ENCODE measurements around the gene MICALL2.

Gene MICALL2

GRCh38 chr7:1411414-1411813 lies 47.9 kb downstream of the MICALL2 start:
- no peak for DNase-seq

DNA sequence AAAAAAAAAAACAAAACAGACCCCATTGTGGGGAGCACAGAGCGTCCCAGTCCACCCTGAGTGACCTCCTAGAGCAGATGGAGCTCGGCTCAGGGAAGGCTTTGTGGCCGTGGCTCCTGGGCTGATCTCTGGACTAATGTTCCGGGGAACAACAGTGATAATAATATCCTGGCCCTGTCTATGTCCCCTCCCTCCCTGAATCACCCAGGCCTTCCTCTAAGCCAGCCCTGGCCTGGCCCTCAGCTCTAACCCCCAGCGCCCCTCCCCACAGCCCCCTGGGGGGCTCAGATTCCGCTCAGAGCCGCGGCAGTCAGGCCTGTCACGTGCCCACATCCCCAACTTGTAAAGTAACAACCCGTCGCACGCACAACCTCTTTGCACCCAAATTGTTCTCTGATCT lies 48.3 kb downstream of the MICALL2 start:
- DNase-seq, result no peak

- DNase-seq, result no peak
These were observed 49.7 kb downstream of the MICALL2 start for GRCh38 chr7:1409555-1409954.

- no peak for DNase-seq
These were observed 50.8 kb downstream of the MICALL2 start for GRCh38 chr7:1408466-1408865.

GRCh38 chr7:1407892-1408291 lies 51.4 kb downstream of the MICALL2 start:
- no peak for DNase-seq

DNA sequence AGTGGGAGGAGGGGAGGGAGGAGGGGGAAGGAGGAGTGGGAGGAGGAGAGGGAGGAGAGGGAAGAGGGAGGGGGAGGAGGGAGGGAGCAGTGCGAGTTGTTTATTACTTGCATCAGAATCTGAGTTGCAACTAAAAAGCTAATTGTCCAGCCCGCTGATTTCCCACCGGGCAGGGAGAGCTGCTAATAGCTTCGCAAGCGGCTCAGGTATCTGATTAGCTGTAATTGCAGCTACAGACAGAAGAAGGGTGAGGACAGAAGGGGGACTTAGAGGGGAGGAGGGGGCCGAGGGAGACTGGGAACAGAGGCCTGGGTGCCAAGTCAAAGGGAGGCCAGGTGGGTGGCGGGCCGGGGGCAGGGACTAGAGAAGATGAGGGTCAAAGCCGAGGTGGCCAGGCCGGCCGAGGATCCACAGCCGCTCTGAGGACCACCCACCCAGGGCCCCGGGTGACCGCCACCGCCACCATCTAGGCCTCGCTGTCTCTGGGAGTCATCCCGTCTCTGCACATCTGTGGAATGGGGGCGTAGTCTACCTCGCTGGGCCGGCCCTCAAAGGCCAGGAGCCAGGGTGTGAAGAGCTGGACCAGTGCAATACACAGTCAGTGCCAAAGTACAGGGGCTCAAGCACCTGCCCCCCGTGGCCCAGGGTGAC lies 54.2 kb downstream of the MICALL2 start:
- no peak for DNase-seq

- DNase-seq, result no peak
These were observed 54.8 kb downstream of the MICALL2 start for GRCh38 chr7:1404460-1404809.

DNA sequence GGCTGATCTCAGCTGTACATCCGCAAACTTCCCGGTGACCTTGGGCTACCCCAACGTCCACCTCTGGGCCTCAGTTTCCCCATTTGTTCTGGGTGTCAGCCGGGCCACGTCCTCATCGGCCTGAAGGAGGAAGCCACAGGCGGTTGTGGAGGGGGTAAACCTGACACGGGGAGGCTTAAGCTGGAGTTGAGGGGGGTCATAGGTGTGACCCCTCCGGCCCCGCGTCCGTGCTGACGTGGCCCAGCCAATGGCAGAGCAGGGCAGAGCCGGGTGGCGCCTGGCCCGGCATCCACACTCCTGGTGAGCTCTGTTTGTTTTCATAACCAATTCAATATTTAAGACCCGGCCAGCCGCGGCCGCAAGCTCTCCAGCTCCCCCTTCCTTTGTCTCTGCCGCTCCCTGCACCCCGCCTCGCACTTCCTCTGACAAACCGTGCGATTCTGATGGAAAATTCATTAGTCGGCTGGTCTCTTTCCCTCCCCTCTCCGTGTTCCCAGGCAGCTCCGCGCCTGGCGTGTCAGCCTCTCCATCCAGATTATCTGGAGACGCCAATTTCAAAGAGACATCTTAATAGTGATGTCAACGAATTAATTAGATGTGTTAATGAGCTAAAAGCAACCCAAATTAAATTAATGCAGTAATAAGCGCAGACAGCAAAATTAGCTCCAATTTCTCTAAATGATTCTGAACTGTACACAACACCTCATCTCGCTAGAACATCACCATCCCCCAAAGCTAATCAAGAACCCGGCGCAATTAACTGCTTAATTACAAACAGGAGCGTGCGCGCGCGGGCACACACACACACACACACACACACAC lies 55.4 kb downstream of the MICALL2 start:
- no peak for DNase-seq

GRCh38 chr7:1402791-1403637 lies 56.3 kb downstream of the MICALL2 start:
- DNase-seq, result no peak

DNA sequence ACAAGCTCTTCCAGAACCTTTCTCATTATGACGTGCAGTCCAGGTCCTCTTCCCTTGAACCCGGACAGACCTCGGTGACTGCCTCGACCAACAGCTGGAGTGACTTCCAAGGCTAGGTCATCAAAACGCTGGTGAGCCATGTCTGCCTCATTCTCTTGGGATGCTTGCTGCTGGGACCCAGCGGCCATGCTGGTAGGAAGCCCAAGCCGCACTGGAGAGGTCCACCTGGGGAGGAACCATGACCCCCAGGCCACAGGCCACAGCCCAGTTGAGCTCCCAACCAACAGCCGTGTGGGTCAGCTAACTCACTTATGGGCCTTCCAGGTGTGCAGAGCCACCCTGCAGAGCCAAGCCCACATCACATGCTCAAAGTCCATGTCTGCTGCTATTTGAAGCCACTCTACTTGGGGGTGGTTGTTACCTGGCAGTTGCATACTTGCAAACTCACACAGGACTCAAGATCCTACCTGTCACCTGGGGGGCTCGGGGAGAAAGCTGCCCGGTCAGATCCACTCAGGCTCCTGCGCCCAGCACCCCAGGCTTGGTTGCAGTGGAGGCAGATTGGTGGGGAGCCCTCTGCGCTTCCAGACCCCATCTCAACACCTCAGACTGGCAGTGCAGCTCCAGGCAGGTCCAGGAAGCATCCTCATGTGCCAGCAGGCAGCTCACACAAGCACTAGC lies 57.0 kb downstream of the MICALL2 start:
- DNase-seq, result no peak

DNA sequence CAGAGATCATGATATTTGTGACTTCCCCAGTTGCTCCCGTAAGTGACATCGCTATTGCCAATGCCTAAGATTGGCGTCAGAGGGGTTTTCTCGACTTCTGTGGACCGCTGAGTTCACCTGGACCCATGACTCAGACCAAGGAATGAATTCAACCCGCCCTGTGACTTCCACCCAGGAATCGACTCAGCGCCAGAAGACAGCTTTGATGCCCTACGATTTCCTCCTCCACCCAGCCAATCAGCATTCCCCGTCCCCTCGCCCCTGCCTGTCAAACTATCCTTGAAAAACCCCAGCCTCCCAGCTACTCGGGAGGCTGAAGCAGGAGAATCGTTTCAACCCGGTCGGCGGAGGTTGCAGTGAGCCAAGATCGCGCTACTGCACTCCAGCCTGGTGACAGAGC lies 58.3 kb downstream of the MICALL2 start:
- peak; percentile 69 for DNase-seq

GRCh38 chr7:1400371-1400770 lies 58.9 kb downstream of the MICALL2 start:
- no peak for DNase-seq

DNA sequence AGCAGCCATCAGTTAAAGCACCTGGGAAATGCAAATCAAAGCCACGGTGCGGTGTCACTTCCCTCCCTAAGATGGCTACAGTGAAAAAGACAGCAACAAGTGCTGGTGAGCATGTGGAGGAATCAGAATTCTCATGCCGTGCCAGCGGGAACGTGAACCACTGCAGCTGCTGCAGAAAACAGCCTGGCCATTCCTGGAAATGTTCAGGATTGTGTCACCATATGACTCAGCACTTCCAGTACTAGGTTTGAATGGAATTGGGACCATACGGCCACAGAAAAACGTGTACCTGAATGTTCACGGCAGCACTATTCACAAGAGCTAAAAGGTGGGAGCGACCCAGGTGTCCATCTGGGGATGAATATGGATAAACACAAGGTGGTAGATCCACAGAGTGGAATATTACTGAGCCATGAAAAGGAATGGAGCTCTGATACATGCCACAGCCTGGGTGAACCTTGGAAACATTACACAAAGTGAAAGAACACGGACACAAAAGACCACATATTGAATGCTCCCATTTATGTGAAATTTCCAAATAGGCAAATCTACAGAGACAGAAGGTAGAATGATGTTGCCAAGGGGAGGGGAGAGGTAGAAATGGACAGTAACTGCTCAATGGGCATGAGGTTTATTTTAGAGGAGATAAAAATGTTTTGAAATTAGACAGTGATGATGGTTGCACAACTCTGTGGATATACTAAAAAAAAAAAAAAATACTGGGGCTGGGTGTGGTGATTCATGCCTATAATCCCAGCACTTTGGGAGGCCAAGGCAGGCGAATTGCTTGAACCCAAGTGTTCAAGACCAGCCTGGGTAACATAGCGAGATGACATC lies 61.6 kb downstream of the MICALL2 start:
- no peak for DNase-seq

- no peak for DNase-seq
These were observed 63.1 kb downstream of the MICALL2 start for GRCh38 chr7:1396195-1396594.

DNA sequence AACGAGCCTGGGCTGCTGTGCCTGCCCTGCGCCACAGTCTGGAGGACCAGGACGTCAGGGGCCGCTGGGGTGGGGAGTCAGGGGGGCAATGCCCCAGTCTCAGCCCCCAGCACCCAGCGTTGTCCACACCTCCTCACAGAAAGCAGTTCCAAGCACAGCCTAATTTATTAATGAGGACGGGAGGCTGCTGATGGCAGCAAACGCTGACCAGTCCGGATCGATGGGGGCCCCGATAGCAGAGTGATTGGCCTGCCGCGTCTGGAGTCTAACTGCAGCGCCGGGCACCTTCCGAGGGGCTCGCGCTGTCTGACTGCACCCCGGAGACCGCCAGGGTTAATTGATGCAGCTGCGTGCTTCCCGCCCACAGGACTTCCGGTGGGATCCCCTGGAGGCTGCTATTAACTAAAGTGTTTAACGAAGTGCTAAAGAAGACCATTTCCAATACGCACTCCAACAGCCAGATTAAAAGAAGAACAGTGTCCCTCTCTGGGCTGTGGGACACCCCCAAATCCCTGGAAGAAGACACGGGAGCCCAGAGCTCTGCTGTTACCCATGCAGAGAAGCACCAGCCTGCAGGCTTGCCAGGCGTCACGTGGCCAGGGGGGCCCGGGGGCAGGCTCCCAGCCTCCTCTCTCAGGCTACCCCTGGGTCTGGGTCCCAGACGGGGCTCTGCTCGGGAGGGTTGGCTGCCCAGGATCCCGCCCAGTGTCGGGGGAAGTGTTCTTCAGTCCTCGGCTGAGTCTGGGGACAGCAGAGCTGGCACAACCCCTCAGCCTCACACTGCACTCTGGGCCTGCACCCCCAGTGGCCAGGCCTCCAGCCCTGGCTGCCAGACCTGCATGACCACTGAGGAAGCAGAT lies 63.8 kb downstream of the MICALL2 start:
- DNase-seq, result no peak

GRCh38 chr7:1394371-1394770 lies 64.9 kb downstream of the MICALL2 start:
- no peak for DNase-seq

- DNase-seq, result no peak
These were observed 65.8 kb downstream of the MICALL2 start for GRCh38 chr7:1393421-1393820.

DNA sequence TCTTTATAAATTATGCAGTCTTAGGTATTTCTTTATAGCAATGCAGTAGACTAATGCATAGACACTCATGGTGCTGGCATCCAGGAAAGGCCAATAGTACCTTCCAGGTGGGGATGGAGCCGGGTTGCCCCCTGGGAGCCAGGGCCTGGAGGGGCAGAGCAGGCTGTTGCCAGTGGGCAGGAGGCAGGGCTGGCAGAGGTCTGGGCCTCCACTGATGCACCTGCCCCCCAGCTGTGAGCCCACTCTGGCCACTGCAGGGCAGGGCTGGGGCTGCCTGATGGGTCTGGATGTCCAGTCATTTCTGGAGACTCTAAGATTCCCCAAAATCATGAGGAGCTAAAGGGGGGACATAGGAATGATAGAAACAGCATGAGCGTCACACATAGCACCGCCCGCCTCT lies 66.7 kb downstream of the MICALL2 start:
- DNase-seq, result no peak

DNA sequence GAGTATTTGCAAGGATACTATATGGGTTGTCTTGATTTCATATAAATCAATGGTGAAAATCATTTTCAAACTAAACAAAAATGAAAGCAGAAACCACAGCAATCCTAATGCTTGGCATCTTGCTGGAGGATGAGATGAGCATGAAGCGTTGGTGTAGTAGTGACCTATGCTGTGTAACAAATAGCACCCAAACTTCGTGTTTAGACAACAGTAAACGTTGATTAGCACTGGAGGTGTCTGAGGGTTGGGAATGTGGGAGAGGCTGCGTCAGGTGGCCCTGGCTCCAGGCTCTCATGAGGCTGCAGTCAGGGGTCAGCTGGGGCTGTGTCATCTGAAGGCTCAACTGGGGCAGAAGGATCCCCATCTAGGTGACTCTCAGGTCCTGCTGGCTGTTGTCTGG lies 67.8 kb downstream of the MICALL2 start:
- DNase-seq, result no peak

GRCh38 chr7:1388703-1389335 lies 70.5 kb downstream of the MICALL2 start:
- no peak for DNase-seq
